Lower leg skin (tissue), 4 donors: ENCODE measurements around the gene MGST1. TPM values are rescaled to one million over a fixed set of nuclear protein-coding genes. Genes with fewer than 3 reads are reported as not detected.
"Not testable (repeated sequence)": the region's sequence is repeated elsewhere in the genome, so short reads cannot be mapped to it uniquely, and the experiment has no call there.

Source experiments
- DNase-seq, 2 donors: peaks; one replicate each; pipeline ENCODE4 v3.0.0-alpha.2; 2019; ENCODE audit warnings: low spot score in 2 of 2
- H3K4me3 ChIP-seq: fragments of 200-600 bp; sonication (generic); 2 replicates; pipeline ENCODE4 v1.5.1; 2017; ENCODE audit warnings: mild to moderate bottlenecking, low read depth; ENCODE audit not compliant: poor library complexity, severe bottlenecking
- POLR2A ChIP-seq, 2 donors: fragments of 450-650 bp; IDR thresholded peaks; one replicate each; pipeline ENCODE4 v1.6.1; 2016 to 2017; ENCODE audit warnings: antibody characterized with exemption in 2 of 2, mild to moderate bottlenecking in 1 of 2, moderate library complexity in 1 of 2
- WGBS, 2 donors: methylation state at CpG; one replicate each; pipeline ENCODE4 v1.1.5; 2018; 5-methylcytosine and 5-hydroxymethylcytosine counted together
- intact Hi-C: fragments of 100-400 bp; cut with DNase I; formaldehyde crosslinking; loops from one replicate; pipeline ENCODE4 v1.15.0; 2023; ENCODE audit warnings: low total_unique reads
- total RNA-seq, 4 donors: library from RNA; depleted of rRNA; stranded (reverse); fragments of >200 nt; gene quantifications; one replicate each; pipeline ENCODE4 v1.1.0, GENCODE V29; 2016
- TF ChIP-seq, protein P1 (sequence below), 3 donors: fragments of 450-650 bp; IDR thresholded peaks; one replicate each; pipeline ENCODE4 v1.5.1; 2016; ENCODE audit warnings: antibody characterized with exemption in 3 of 3, mild to moderate bottlenecking in 3 of 3, moderate library complexity in 2 of 3

The MGST1 gene
- total RNA-seq, 4 donors from 2014 or later: 47.9 to 95.1 (median 59.3) TPM

DNA sequence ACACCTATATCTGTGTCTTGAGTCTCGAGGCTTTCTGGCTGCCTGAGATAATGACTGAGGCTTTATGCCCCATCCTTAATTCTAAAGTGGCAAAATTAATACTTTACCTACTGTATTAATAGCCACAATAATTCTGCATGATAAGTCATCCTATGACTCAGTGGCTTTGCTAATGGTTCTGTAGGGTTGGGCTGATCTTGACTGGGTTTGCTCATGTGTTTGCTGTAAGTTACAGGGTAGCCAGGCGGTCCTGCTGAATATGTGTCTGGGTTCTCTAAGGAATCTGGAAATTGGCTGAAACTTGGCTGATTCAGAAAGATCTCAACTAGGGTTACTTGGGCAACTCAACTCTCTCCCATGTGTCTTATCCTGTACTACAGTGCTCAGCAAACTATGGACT is 21.7 kb downstream of the MGST1 start:
- no peak for DNase-seq
- intact Hi-C loops: no loop called here
- no peak for TF ChIP-seq POLR2A (IDR thresholded peaks at IDR 0.05)
- TF ChIP-seq, protein P1, sequence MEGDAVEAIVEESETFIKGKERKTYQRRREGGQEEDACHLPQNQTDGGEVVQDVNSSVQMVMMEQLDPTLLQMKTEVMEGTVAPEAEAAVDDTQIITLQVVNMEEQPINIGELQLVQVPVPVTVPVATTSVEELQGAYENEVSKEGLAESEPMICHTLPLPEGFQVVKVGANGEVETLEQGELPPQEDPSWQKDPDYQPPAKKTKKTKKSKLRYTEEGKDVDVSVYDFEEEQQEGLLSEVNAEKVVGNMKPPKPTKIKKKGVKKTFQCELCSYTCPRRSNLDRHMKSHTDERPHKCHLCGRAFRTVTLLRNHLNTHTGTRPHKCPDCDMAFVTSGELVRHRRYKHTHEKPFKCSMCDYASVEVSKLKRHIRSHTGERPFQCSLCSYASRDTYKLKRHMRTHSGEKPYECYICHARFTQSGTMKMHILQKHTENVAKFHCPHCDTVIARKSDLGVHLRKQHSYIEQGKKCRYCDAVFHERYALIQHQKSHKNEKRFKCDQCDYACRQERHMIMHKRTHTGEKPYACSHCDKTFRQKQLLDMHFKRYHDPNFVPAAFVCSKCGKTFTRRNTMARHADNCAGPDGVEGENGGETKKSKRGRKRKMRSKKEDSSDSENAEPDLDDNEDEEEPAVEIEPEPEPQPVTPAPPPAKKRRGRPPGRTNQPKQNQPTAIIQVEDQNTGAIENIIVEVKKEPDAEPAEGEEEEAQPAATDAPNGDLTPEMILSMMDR (IDR thresholded peaks at IDR 0.05): no peak
- H3K4me3 ChIP-seq: no peak overlapping the region
- 86 to 87% methylated on average over 2 of the region's 2 CpGs for WGBS, 2 donors

DNA sequence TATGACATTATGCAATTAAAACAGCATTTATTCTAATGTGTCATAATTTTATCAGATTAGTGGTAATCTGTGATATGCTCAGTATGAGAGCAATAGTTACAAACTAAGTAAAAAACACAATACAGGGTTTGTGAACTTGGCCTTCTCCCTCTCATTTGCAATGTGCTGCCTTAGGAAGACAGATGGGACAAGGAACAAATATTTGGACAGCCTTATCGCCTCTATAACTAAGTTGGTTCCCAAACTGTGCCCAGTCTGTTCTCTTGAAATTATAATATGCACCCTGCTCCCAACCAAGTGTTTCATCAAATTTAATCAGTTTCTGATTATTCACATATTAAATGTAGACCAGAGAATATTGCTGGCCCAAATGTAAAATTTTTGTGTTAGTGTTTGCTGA is 22.7 kb downstream of the MGST1 start:
- no peak overlapping the region for H3K4me3 ChIP-seq
- WGBS, 2 donors: 90 to 97% methylated on average over 1 of the region's 1 CpG
- no peak for DNase-seq
- TF ChIP-seq POLR2A (IDR thresholded peaks at IDR 0.05): no peak
- TF ChIP-seq, protein P1 (IDR thresholded peaks at IDR 0.05): no peak
- intact Hi-C loops: no loop called here

DNA sequence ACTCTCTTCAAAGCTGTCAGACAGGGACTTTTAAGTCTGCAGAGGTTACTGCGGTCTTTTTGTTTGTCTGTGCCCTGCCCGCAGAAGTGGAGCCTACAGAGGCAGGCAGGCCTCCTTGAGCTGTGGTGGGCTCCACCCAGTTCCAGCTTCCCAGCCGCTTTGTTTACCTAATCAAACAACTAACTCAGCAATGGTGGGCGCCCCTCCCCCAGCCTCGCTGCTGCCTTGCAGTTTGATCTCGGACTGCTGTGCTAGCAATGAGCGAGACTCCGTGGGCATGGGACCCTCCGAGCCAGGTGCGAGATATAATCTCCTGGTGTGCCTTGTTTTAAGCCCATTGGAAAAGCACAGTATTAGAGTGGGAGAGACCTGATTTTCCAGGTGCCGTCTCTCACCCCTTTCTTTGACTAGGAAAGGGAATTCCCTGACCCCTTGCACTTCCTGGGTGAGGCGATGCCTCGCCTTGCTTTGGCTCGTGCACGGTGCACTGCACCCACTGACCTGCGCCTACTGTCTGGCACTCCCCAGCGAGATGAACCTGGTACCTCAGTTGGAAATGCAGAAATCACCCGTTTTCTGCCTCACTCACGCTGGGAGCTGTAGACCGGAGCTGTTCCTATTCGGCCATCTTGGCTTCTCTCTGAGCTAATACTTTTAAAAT is 35.3 kb downstream of the MGST1 start:
- 89 to 93% methylated on average over 21 of the region's 21 CpGs for WGBS, 2 donors
- DNase-seq, H3K4me3 ChIP-seq, intact Hi-C loops: not testable (repeated sequence)

- no peak for DNase-seq
- no peak overlapping the region for H3K4me3 ChIP-seq
- 82 to 85% methylated on average over 5 of the region's 5 CpGs for WGBS, 2 donors
- TF ChIP-seq POLR2A (IDR thresholded peaks at IDR 0.05): no peak
- TF ChIP-seq, protein P1 (IDR thresholded peaks at IDR 0.05): no peak
- intact Hi-C loops: no loop called here
Observed at GRCh38 chr12:16384732-16385131, 37.3 kb downstream of the MGST1 start.

DNA sequence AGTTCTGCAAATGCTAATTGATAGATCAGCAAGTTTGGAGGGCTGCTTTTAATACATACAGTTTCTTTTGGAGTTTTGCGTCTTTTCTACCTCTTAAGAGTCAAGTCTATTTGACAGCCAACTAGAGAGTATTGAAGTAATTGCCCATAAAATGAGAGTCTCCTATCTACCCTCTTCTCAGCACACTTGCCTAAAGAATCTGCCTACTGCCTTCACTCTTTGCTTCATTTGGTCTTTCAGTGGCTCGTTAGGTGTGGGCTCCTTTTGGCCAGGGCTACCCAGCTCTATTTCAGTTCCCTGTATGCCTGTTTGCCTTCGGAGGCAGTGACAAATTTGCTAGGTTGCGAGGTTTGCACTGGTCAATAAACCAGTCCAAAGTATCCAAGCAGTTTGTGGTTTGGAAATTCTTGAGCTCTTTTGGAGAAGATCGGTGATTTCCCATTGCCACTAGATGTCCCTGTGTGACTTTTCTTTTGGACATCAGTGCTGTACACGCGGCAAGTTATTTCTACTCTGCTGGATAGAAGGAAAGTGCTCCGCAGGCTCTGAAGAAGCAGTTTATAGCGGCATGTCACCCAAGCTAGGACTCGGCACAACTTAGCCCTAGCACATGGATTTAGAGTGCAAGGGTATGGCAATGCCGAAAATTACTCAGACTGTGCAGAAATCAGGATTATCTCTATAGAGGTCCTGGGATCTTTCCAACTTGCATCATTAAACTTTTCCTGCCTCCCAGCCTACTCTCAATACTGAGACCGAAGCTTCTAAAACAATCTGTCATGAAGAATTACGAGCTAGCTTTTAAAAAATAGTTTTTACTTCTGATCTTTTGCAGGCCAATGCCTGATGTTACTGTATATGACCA is 38.6 kb downstream of the MGST1 start:
- no peak overlapping the region for H3K4me3 ChIP-seq
- no peak for TF ChIP-seq POLR2A (IDR thresholded peaks at IDR 0.05)
- TF ChIP-seq, protein P1 (IDR thresholded peaks at IDR 0.05): no peak
- WGBS, 2 donors: 31 to 32% methylated on average over 13 of the region's 13 CpGs
- no peak for DNase-seq
- intact Hi-C loops: no loop called here

- intact Hi-C loops: no loop called here
- no peak overlapping the region for H3K4me3 ChIP-seq
- DNase-seq: no peak
- WGBS, 2 donors: 70 to 96% methylated on average over 2 of the region's 2 CpGs
- TF ChIP-seq POLR2A (IDR thresholded peaks at IDR 0.05): no peak
- TF ChIP-seq, protein P1 (IDR thresholded peaks at IDR 0.05): no peak
Observed at GRCh38 chr12:16387919-16388318, 40.5 kb downstream of the MGST1 start.
